Activated naive CD4-positive, alpha-beta T cell (primary cell): ENCODE results near the gene LRRN2.

Experiments used
- DNase-seq, 4 experiments: peaks; one replicate each; lab custom pipeline; 2025; lab: John Stamatoyannopoulos, UW

Gene LRRN2

DNA sequence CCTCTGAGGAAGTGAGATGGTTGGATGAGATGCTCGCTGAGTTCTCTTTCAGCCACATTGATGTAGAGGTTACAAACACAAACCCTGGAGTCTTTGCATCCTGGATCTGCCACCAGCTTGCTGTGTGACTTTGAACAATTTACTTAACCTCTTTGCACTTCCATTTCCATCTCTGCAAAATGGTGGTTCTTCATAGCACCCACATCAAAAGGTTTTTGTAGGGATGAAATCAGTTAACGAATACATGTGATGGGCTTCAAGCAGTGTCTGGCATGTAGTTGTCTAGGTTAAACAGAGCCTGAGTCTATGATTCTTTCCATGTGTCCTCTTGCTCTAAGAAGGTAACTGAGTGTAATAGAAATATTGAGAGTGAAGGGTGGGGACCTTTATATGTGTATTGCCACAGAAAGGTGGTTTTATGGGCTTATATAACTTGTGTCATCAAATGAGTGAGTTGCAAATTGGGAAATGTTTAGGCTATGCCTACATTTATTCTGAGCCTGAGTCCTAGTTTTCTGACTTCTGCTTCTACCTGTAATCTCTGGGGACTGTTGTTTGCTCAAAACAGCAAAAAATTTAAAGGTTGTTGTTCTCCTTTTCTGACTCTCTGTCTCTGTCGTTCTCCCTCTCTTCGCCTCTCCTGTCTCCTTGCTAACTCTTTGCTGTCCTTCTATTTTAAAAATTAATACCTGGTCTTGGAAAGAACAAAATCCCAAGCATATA lies 27.3 kb upstream of the LRRN2 start:
- no peak for DNase-seq

DNA sequence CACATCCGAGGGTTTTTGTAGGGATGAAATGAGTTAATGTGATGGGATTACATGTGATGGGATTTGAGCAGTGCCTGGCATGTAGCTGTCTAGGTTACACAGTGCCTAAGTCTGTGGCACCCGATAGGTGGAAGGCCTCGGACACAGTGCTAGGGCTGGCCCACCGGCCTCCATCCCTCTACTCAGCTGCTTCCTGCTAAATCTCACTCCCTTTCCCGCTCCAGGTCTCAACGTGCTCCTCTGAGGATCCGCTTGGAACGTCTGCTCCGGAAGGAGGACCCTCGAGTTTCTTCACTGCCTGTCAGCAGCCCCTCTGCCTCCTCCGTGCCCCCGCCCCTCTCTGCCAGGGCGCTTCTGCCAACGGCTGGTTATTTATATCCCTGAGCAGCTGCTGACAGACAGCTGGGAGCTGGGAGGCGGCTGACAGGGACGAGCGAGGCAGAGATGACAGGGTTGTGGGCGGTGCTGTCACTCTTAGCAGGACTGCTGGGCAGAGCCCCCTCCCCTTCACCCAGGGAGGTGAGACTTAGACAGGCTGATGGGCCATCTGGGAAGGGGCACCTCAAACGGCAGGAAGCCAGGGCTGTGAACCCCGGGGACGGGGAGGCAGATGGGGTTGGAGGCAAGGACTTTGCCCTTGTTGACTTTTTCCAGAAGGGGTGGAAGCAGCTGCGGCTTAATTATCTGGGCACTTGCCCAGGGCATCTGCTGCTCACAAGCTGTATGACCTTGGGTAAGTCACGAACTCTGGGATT lies 26.6 kb upstream of the LRRN2 start:
- DNase-seq = no peak

DNA sequence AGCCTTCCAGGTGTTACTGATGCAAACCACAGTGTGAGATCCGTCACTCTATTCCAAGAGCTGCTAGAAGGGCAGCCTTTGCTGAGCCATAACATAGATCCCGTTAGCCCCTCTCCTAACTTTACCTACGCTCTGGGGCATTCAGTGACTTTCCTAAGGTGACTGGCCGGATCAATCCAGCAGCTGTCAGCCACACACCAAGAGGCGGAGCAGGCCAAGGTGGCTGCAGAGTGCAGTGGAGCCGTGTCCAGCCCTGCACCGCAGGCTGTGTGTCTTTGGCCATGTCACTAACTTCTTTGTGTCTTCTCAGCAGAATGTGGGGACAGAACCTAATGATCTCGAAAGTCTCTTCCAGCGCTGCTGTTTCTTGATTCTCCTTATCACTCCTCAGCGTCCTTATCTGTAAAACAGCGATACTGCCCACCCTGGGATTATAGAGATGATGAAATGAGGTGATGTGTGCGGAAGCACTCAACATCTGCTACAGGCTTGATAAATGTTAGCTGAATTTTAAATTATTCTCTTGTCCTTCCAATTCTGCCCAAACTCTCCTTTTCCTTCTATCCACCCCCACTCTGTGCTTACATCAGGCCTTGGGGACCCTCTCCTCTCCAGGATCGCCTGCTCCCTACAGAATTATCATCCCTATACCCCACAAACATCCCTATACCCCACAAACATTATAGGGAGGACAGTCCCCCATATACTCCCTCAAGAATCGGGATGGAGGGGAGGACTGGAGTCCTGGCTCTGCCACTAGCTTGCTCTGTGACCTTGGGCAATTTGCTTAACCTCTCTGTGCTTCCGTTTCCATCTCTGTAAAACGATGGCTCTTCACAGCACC lies 25.8 kb upstream of the LRRN2 start:
- DNase-seq = no peak

DNA sequence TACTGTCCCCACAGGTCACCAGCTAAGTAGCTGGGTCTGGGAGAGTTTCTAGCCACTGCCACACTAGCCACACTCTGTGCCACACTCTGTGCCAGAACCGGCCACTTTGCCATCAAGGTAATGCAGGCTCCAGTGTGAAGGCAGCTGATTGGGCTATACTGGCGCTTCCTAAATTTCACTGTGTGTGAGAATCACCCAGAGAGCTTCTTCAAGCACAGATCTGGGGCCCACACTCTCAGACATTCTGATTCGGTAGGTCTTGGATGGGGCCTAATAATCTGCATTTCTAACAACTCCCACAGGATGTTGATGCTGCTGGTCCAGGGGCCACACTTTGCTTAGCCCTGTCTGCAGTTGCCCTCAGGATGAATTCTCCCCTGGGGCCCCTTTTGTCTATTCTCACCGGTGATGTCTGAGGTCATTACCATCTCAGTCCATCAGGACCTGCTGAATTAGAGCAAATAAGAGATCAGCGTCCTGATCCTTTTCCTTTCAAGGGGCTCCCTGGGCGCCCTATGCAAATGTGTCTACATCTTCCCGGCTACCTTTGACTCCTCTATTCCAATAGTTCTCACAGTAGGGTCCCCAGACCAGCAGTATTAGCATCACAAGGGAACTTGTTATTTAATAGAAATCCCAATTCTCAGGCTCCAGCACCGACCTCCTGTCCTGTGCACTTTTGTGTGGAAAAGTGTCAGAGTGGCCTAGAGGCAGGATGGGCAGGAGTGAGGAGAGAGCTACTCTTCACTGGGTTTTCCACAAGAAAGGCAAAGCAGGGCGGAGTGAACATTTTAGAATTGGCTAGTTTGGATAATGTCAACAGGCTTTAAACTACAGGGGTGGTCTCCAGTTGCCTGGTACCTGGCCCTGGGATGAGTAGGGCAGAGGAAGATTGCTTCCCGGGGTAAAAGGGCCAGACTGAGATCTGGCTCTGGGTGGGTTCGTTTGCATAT lies 24.7 kb upstream of the LRRN2 start:
- no peak for DNase-seq

DNA sequence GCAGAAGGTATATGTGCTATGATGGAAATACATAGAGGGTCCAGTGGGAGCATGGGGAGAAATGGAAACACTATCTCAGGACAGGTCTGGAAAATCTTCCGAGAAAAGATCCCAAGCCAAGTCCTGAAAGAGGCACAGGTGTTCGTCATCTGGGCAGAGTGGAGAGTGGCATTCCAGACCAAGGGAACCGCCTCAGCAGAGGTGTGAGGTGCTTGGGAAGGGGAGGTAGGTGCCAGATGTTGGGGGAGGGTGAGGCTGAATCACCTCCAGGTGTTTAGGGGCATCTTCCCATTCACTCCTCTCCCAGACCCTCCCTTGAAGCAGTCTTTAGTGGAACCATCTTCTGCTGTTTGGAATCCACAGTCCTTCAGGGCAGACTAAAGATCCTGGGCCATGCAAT lies 23.5 kb upstream of the LRRN2 start:
- DNase-seq = no peak

DNA sequence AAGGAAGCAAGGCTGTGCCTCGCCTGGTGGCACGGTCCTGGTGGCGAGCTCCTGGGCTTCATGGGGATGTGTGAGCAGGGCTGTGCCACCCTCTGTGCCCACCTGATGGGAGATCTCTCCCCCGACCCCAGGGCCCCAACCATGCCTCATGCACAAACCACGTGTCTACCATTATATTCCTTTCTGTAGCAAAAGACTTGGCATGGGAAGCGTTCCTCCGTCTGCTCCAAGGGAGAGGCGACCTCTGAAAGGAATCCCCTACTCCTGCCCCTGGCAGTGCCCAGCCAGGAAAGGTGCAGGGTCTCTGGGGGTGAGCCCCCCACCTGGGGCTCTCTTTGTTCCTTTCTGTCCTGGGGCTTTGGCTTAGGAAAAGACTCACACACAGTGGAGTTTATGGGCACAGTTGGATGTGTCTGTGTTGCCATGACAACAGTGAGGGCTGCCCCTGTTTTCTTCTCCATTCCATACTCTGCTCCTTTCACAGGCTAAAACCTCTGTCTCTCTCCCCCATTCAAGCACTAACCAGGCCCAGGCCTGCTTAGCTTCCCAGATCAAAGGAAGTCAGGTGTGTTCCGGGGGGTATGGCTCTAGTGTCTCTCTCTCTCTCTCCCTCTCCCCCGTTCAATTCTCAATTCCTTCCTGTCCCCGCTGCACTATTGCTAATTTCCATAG lies 21.4 kb upstream of the LRRN2 start:
- DNase-seq = no peak

DNA sequence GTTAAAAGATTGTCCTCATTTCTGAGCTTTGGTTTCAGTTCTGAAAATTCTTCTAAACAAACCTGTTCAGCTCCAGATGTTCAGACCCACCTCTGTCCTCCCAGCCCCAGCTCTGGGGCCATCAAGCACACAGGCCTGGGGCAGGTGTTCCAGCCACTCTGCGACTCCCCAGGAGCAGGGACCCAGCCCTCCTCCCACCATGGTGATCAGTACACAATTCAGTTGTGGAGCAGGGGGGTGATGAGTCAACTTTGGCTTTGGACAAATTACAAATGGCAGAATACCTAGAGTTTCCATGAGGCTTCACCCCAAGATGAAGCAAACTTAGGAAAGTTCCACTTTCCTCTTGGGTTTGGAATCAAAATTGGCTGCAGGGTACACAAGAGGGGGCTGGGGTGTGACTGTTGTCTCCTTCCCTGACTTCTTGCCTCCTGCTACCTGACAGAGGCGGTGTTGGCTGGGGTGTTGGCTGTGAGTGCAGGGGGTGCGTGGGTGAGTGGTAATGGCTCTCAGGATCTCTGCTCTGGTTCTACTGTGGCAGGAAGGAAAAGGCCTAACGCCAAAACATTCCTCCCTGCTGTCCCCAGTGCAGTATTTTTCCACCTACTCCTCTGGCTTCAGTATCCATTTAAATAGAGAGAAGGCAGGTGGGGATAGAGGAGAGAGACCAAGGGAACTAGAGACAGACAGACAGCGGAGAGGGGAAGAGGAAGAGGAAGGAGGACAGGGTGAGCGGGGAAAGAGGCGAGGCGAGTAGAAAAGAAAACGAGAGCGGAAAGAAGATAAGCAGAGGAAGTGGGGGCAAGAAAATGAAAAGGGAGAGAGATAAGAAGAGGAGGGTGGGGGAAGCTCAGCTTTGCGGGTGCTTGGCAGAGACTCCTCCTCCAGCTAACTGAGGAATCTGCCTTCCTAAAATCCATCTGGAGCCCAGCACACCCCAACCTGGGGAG lies 20.6 kb upstream of the LRRN2 start:
- no peak for DNase-seq

DNA sequence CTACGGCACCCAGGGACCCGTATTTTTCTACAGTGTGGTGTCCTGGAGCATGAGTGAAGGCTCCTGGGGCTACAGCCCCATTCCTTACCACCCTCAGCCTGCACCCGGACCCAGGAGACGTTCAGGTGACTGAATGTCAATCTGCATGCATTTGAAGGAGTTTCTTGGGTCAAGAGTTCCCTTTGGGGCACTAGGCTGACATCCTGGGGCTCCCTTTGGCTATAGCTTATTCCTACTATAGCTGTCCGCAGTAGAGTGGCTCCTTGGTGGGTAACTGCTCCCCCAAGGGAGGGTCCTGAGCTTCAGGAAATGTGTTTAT lies 19.9 kb upstream of the LRRN2 start:
- no peak for DNase-seq

DNA sequence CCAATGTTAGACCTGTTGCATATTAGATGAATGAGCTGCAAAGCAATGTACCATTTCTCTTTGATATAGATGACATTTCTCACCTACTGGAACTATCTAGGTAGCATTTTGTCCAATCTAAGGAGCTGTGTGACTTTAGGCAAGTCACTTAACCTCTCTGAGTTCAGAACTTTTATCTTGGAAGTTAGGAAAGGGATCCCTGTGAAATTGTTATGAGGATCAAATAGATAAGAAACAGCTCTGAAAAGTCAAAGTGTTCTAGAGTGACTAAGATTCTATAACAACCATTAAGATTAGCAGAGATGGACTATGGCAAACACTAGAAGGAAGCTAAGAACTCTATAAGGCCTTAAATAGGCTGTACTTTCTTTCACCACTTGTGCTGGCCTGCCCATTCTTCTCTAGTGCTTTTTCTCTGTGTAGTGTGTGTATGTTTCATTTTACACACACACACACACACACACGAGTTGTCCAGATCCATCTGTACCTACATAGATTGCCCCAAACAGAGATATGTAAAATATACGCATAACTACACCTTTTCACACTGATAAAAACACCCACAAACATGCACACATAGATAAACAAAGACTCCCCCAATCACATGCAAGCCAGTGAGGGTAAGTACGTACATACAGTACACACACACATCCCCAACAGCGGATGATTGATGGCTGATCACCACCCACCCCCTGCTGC lies 19.4 kb upstream of the LRRN2 start:
- DNase-seq = no peak

DNA sequence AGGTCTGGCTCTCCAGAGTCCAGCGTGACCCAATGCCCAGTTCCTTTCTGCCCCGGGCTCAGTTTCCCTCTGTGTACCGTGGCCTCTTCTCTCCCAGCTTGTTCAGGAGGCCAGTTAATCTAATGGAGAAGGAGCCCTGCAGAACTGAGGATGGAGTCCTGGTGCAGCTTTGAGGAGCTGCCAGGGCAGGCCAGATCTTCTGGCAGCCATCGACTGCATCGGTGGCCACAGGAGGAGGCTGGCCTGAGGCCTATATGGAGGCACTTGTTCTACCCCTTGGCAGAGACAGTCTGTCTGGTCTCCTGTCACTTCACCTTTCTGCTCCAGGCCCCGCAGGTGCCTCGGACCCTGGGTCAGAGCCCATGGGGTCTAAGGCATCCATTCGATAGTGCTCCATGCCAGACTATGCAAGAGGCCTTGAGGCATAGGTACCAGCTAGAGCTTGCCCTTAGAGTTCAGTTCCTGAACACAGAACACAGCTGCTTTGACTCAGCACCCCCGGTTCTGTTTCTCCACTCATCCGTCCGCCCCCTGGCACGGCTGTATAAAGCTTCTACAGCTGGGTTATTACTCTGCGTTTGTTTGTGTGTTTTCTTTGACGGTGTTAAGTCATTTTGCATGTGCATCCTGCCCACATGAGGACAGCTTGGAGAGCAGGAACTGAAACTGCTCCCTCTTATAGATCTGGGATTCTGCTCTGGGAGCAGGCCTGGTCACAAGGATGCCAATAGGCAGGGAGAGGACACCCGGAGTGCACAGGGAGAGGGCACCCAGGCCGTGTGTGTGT lies 18.5 kb upstream of the LRRN2 start:
- no peak for DNase-seq

DNA sequence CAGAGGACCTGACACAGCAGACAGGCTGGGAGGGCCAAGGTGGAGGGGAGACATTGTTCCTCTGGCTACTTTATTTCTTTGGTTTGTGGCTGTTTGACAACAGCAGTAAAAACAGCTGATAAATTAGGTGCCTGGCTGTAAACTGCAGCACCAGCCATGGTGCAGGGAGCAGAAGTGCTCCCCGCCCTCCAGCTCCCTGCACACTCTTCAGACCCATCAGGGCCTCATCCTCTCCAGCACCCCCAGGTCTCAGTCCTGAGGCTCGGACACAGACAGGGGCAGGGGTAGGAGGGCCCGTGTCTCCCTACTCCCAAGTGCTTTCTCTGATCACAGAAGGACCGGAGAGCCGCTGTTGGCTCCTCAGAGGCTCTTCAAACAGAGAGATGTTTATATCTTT lies 17.7 kb upstream of the LRRN2 start:
- DNase-seq = no peak

DNA sequence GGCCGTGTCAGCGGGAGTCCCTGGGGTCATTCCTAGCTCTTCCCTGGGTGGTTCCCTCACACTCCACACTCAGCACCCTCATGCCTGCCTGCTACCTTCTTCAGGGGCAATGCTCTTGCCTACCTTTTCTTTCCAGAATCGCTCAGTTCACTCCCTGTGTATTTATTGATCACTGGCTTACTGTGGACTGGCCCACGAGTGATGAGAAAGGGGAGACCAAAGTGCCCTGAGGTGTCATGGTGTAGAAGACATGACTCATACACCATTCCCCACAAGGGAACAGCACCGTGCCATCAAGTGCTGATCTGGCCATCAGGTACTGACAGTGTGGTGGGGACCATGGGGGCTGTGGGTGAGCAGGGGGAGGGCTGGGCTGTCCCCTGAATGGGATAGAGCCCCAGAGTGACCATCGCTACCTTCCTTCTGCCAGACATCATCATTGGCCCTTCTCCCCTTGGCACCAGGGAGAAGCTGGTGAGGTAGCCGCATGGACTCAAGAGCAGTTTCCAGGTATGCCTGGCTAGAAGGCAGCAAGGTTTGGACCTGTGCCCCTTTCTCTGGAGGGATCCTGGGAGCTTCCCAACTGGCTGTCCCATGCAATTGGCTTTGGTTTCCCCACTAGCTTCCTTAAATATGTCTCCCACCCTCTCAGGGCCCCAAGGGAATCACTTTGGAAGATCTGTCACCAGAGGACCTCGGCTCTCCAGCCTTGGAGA lies 17.2 kb upstream of the LRRN2 start:
- DNase-seq = no peak

DNA sequence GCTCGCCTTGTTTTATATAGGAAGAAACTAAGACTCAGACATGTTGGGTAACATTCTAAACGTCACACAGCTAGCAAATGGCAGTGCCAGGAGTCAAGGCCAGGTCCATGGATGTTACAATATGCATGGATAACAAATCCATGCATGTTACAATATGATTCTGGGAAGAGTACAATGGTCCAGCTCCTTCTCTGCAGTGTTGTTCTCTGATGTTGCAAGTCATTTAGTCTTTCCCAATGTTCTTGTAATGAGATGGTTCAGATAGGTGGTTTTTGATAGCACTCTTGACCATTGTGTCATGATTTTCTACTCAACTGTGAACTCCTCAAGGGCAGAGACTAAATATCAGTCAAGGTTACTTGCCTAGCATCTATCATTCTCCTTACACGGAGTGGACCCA lies 15.7 kb upstream of the LRRN2 start:
- no peak for DNase-seq

DNA sequence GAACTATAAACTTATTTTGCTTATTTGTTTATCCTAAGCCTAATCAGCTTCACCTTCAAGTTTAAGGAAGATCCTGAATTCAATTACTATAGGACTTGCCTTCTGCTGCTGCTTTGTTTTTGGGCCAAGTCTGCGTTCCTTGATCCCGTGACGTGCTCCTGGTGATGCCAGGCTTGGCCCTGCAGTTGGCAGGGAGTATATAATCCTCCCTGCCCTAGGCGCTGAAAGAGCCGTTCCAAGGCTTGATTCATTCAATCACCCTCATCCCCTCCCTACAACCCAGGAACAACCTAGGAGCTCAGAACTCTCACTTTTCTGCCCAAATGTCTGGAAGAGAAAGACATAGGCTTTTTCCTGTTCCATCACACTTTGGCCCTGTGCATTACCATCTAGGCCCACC lies 12.4 kb upstream of the LRRN2 start:
- no peak for DNase-seq

DNA sequence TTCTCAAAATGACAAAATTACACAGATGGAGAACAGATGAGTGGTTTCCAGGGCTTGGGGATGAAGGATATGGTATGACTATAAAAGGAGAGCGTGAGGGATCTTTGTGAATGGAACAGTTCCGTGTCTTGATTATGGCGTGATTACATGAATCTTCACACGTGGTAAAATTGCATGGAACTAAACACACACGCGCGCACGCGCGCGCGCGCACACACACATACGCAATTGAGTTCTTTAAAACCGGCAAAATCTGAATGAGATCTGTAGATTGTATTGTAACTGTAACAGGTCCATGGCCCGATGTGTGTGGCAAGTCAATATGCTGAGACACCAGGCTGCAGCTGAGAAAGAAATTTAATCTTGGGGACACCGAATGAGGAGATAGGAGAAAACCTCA lies 11.1 kb upstream of the LRRN2 start:
- no peak for DNase-seq

DNA sequence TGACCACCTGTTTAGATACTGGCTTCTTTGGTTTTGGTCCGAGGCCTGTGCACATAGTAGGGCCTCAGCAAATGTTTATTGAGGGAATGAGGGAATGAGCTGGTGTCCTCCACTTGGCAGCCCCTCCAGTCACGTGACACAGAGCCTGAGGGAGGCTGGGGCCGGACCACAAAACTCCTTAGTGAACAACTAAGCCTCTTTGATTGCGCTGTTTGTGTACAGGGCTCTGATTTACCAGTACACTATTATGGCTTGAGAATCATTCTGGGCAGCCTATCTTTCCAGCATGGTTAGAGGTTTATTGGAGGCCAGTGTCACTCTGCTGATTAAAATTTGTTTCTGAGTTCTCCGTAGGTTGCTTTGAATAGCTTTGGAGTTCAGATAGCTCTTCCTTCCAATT lies 10.2 kb upstream of the LRRN2 start:
- no peak for DNase-seq

DNA sequence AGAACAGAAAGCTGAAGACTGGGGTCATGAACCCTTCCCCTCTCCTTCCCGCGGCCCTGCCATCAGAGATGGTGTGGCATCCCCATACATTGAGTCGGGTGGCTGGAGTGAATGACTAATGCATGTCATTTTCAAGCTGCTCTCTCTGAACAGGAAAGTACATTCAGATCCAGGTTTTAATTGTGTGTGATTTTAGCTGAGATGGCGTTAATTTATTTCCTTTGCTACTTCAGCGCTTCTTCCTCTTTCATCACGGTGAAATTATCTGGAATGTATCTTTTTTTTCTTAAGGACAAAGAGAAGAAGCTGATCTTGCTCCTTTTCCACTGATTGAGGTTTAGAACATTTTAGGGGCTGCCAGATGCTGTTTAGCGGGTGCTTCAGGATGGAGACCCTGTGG lies 8.6 kb upstream of the LRRN2 start:
- no peak for DNase-seq

DNA sequence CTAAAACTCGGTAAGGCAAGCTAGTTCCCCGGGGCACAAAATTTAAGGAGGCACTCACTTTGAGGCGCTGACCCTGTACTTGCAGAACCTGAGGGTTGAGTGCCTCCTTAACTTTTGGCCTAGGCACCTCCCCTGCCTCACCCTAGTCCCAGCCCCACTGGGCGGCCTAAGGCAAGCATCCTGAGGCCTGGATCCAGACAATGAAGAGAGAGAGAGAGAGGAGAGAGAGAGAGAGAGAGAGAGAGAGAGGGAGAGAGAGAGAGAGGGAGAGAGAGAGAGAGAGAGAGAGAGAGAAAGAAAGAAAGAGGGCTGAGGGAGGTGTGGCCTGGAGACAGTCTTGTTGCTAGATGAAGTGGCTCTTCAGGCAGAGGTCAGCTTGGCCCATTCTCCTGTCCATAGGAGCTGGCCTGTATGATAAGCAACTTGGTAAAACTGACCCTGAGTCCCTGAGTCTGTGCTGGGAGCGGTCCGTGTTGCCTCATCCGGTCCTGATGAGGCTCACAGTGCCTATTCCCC lies 7.4 kb upstream of the LRRN2 start:
- DNase-seq = no peak
